OCI-LY3 (cell line): ENCODE measurements around the gene FGD2.
"Not testable (repeated sequence)": the region's sequence is repeated elsewhere in the genome, so short reads cannot be mapped to it uniquely, and the experiment has no call there.

Experiments used
- H2AFZ ChIP-seq: fragments of 200-600, 300-600 bp; shearing (Covaris generic); 2 replicates; pipeline ENCODE4 v1.6.0; 2014; ENCODE audit warnings: antibody characterized with exemption, low read depth, low read length
- H3K27ac ChIP-seq: fragments of 200-600, 300-600 bp; sonication (generic); 2 replicates; pipeline ENCODE4 v1.5.1; 2014; ENCODE audit warnings: mild to moderate bottlenecking, low read length, moderate library complexity, mixed read lengths
- H3K27me3 ChIP-seq: fragments of 200-600, 300-600 bp; sonication (generic); 2 replicates; pipeline ENCODE4 v1.6.1; 2014; ENCODE audit warnings: low read depth, low read length, mixed read lengths
- H3K36me3 ChIP-seq: fragments of 200-600, 300-600 bp; sonication (generic); replicated peaks from 2 replicates; pipeline ENCODE3; 2014; ENCODE audit warnings: low read depth, low read length, mixed read lengths
- H3K4me1 ChIP-seq: fragments of 300-600, 200-600 bp; sonication (generic); 2 replicates; pipeline ENCODE4 v1.6.1; 2014; ENCODE audit warnings: low read length, mixed read lengths
- H3K4me2 ChIP-seq: fragments of 200-600, 300-600 bp; sonication (generic); 2 replicates; pipeline ENCODE4 v1.6.1; 2014; ENCODE audit warnings: low read length, mixed read lengths
- H3K4me3 ChIP-seq: fragments of 300-600, 200-600 bp; sonication (generic); 2 replicates; pipeline ENCODE4 v1.5.1; 2014; ENCODE audit warnings: antibody characterized with exemption, mild to moderate bottlenecking, low read length, moderate library complexity
- H3K79me2 ChIP-seq: fragments of 300-600, 200-600 bp; shearing (Covaris generic); 2 replicates; pipeline ENCODE4 v1.6.1; 2014; ENCODE audit warnings: mild to moderate bottlenecking, low read length, mixed read lengths
- H3K9ac ChIP-seq: fragments of 300-600, 200-600 bp; shearing (Covaris generic); 2 replicates; pipeline ENCODE4 v1.6.0; 2014; ENCODE audit warnings: mild to moderate bottlenecking, low read length, moderate library complexity
- H3K9me3 ChIP-seq: fragments of 200-600, 300-600 bp; shearing (Covaris generic); 2 replicates; pipeline ENCODE4 v1.6.1; 2014; ENCODE audit warnings: low read length, mixed read lengths; ENCODE audit not compliant: insufficient read depth
- H4K20me1 ChIP-seq: fragments of 200-600, 300-600 bp; sonication (generic); 2 replicates; pipeline ENCODE4 v1.6.1; 2016; ENCODE audit warnings: low read length, mixed read lengths; ENCODE audit not compliant: insufficient read depth
- EZH2phosphoT487 ChIP-seq: fragments of 200-600 bp; shearing (Covaris generic); IDR thresholded peaks from 2 replicates; pipeline ENCODE4 v1.6.1; 2018; ENCODE audit warnings: antibody characterized with exemption, mixed run types, low read depth
- TF ChIP-seq, protein P1 (sequence below): fragments of 200-600, 300-600 bp; sonication (generic); IDR thresholded peaks from 2 replicates; pipeline ENCODE4 v1.5.1; 2014; ENCODE audit warnings: antibody characterized with exemption, low read length, low read depth

Gene FGD2

DNA sequence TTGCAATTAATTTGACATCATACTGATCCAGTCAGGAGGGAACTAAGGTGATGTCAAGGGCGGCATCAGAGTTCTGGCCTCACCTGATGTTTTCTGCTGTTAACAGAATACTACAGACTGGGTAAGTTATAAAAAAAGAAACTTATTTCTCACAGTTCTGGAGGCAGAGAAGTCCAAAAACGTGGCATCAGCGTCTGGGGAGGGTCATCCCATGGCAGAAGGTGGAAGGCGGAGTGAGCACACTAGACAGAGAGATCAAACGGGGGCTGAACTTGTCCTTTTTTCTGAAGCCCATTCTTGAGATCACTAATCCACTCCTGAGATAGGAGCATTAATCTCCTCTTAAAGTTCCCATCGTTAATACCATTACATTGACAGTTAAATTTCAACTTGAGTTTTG lies 16.2 kb upstream of the FGD2 start:
- no peak overlapping the region for H3K4me2 ChIP-seq
- H3K79me2 ChIP-seq = peaks cover 21% of the 10 kb centered on the region
- no peak overlapping the region for H3K9ac ChIP-seq
- H3K9me3 ChIP-seq = no peaks in the 10 kb centered on the region
- peaks cover 6% of the 10 kb centered on the region for H4K20me1 ChIP-seq
- no peak overlapping the region for H3K4me3 ChIP-seq
- H3K27ac ChIP-seq = no peak overlapping the region
- TF ChIP-seq EZH2phosphoT487 = no peak
- TF ChIP-seq, protein P1, sequence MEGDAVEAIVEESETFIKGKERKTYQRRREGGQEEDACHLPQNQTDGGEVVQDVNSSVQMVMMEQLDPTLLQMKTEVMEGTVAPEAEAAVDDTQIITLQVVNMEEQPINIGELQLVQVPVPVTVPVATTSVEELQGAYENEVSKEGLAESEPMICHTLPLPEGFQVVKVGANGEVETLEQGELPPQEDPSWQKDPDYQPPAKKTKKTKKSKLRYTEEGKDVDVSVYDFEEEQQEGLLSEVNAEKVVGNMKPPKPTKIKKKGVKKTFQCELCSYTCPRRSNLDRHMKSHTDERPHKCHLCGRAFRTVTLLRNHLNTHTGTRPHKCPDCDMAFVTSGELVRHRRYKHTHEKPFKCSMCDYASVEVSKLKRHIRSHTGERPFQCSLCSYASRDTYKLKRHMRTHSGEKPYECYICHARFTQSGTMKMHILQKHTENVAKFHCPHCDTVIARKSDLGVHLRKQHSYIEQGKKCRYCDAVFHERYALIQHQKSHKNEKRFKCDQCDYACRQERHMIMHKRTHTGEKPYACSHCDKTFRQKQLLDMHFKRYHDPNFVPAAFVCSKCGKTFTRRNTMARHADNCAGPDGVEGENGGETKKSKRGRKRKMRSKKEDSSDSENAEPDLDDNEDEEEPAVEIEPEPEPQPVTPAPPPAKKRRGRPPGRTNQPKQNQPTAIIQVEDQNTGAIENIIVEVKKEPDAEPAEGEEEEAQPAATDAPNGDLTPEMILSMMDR = no peak
- no peaks in the 10 kb centered on the region for H3K36me3 ChIP-seq
- H3K4me1 ChIP-seq = peaks cover 17% of the 10 kb centered on the region
- peaks cover 17% of the 10 kb centered on the region for H3K27me3 ChIP-seq
- no peak overlapping the region for H2AFZ ChIP-seq

- H3K4me2 ChIP-seq, H3K4me3 ChIP-seq, H3K9ac ChIP-seq, H3K27ac ChIP-seq, H4K20me1 ChIP-seq, H3K36me3 ChIP-seq, H3K9me3 ChIP-seq, H3K79me2 ChIP-seq, H2AFZ ChIP-seq: not testable (repeated sequence)
- Histone ChIP-seq H3K27me3 (peaks cover 22% of the 10 kb centered on the region), H3K4me1 (peaks cover 10% of the 10 kb centered on the region)
Observed at GRCh38 chr6:36990401-36990800, 15.1 kb upstream of the FGD2 start.

DNA sequence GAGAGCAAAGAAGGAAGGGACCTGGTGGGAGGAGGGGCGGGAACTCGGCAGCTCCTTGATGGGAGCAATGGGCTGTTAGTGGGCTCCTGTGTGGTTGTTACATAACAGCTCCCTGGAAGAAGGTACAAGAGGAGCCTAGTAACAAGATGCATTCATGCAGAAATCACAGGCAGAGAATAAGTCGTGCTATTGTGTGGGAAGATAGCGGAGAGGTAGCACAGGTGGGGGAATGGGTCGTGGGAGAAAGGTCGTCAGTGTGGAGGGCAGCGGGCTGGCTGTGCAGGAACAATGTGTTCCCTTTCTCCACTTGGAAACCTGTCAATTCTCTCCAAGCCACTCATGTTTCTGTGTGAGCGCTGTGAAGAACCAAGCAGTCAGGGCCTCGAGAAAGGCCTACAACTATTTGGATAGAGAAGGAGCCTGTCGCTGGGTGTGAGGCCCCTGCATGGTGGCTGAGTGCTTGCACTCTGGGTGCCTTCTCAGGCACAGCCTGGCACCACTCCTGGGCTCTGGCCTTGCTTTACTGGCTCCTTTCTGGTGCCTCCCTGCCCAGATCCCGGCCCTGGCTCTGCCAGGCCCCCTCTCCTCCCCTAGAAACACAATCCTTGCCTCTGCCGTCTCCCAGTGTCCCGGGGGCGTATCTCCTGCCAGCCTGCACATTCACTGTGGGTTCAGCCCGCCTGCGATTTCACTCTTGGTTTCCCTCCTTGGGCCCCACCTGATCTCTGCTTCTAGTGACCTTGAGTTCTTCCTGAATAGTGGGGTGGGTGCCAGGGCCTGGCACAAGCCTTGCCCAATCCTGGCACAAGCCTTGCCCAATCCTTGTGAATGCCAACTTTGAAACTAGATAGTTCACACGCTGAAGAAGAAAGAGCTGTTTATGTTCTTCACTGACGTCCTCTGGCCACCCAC lies 7.4 kb upstream of the FGD2 start:
- Histone ChIP-seq H3K79me2 (no peaks in the 10 kb centered on the region), H3K4me1 (no peaks in the 10 kb centered on the region), H2AFZ (no peak overlapping the region), H3K9ac (no peak overlapping the region), H3K4me3 (no peak overlapping the region), H3K36me3 (no peaks in the 10 kb centered on the region), H3K27me3 (peaks cover 14% of the 10 kb centered on the region), H3K27ac (no peak overlapping the region), H3K9me3 (no peaks in the 10 kb centered on the region), H4K20me1 (no peaks in the 10 kb centered on the region), H3K4me2 (no peak overlapping the region)
- no peak for TF ChIP-seq EZH2phosphoT487
- TF ChIP-seq, protein P1 = no peak

- H3K4me3 ChIP-seq = no peak overlapping the region
- no peaks in the 10 kb centered on the region for H4K20me1 ChIP-seq
- H3K27me3 ChIP-seq = peaks cover 14% of the 10 kb centered on the region
- no peaks in the 10 kb centered on the region for H3K36me3 ChIP-seq
- H3K79me2 ChIP-seq = no peaks in the 10 kb centered on the region
- peaks cover under 1% of the 10 kb centered on the region for H3K4me1 ChIP-seq
- TF ChIP-seq EZH2phosphoT487 = no peak
- TF ChIP-seq, protein P1 = no peak
- H2AFZ ChIP-seq = no peak overlapping the region
- no peak overlapping the region for H3K4me2 ChIP-seq
- H3K9ac ChIP-seq = no peak overlapping the region
- H3K27ac ChIP-seq = no peak overlapping the region
- no peaks in the 10 kb centered on the region for H3K9me3 ChIP-seq
Observed at GRCh38 chr6:36998723-36999038, 6.8 kb upstream of the FGD2 start.
